HepG2 (cell line): ENCODE results near the gene SH2B2. TPM values are rescaled to one million over a fixed set of nuclear protein-coding genes. Genes with fewer than 3 reads are reported as not detected.

Source experiments
- ATF2 ChIP-seq: sonication (generic); formaldehyde crosslinking; IDR thresholded peaks from 2 replicates; pipeline ENCODE4 v1.4.0; 2020; ENCODE audit warnings: missing genetic modification reagents
- ATF7 ChIP-seq, 2 experiments: fragments of 450-650 bp in 1 of 2; sonication (generic) in 1 of 2; formaldehyde crosslinking in 1 of 2; IDR thresholded peaks; 2 replicates each; pipeline versions ENCODE4 v1.4.0 to v1.6.1; 2016 to 2020; ENCODE audit warnings: antibody characterized with exemption in 1 of 2, mild to moderate bottlenecking in 1 of 2, missing genetic modification reagents in 1 of 2
- ELF1 ChIP-seq: sonication (generic); formaldehyde crosslinking; IDR thresholded peaks from 2 replicates; pipeline ENCODE4 v1.4.0; 2020; ENCODE audit warnings: missing genetic modification reagents
- FOXA3 ChIP-seq: IDR thresholded peaks from 2 replicates; pipeline ENCODE4 v1.6.1; 2016; ENCODE audit warnings: missing genetic modification reagents, missing compliant biosample characterization
- HNRNPK ChIP-seq: fragments of 200-400 bp; formaldehyde crosslinking; IDR thresholded peaks from 2 replicates; pipeline ENCODE4 v1.6.1; 2018; ENCODE audit warnings: low read length, low read depth, moderate library complexity, mild to moderate bottlenecking; ENCODE audit not compliant: poor library complexity, severe bottlenecking
- POGZ ChIP-seq: sonication (generic); formaldehyde crosslinking; IDR thresholded peaks from 2 replicates; pipeline ENCODE4 v1.4.0; 2020; ENCODE audit warnings: mild to moderate bottlenecking, missing genetic modification reagents
- SP4 ChIP-seq: sonication (generic); formaldehyde crosslinking; IDR thresholded peaks from 2 replicates; pipeline ENCODE4 v1.8.1; 2023; ENCODE audit warnings: mild to moderate bottlenecking, missing genetic modification reagents
- TCF12 ChIP-seq, 2 experiments: fragments of 450-650 bp in 1 of 2; sonication (generic) in 1 of 2; formaldehyde crosslinking in 1 of 2; IDR thresholded peaks; 2 replicates each; pipeline versions ENCODE4 v1.6.1 to v1.8.0; 2017 to 2022; ENCODE audit warnings: antibody characterized with exemption in 1 of 2, mild to moderate bottlenecking in 1 of 2, missing genetic modification reagents in 1 of 2, moderate library complexity in 1 of 2
- TFAP4 ChIP-seq: sonication (generic); IDR thresholded peaks from 2 replicates; pipeline ENCODE4 v1.6.1; 2016; ENCODE audit warnings: low read depth, borderline replicate concordance
- TFDP2 ChIP-seq: sonication (generic); formaldehyde crosslinking; IDR thresholded peaks from 2 replicates; pipeline ENCODE4 v1.4.0; 2020; ENCODE audit warnings: missing genetic modification reagents
- TFE3 ChIP-seq: IDR thresholded peaks from 2 replicates; pipeline ENCODE4 v1.6.1; 2016
- ZC3H13 ChIP-seq: sonication (generic); formaldehyde crosslinking; IDR thresholded peaks from 2 replicates; pipeline ENCODE4 v1.8.1; 2023; ENCODE audit warnings: mild to moderate bottlenecking, missing genetic modification reagents, moderate library complexity
- ZNF281 ChIP-seq: sonication (generic); formaldehyde crosslinking; IDR thresholded peaks from 2 replicates; pipeline ENCODE4 v1.4.0; 2020; ENCODE audit warnings: missing genetic modification reagents, borderline replicate concordance
- ZNF30 ChIP-seq: sonication (generic); formaldehyde crosslinking; IDR thresholded peaks from 2 replicates; pipeline ENCODE4 v1.5.0; 2020; ENCODE audit warnings: mild to moderate bottlenecking, missing genetic modification reagents
- ZNF724P ChIP-seq: sonication (generic); formaldehyde crosslinking; IDR thresholded peaks from 2 replicates; pipeline ENCODE4 v1.8.0; 2022; ENCODE audit warnings: missing genetic modification reagents, borderline replicate concordance
- ZNF777 ChIP-seq: sonication (generic); formaldehyde crosslinking; IDR thresholded peaks from 2 replicates; pipeline ENCODE4 v1.4.0; 2020; ENCODE audit warnings: missing genetic modification reagents
- polyA plus RNA-seq, 8 experiments: library from polyadenylated mRNA; depleted of rRNA in 3 of 8; stranded (reverse) in 7 of 8; unstranded in 1 of 8; fragments of >200 nt; fragmentation: Illumina TruSeq in 4 of 8; extraction: Trizol in 4 of 8; gene quantifications; 2 replicates each; pipeline versions ENCODE4 v1.2.1 to v1.2.3, GENCODE V29; 2011 to 2016; ENCODE audit warnings: low read depth in 4 of 8, missing spikeins in 1 of 8, mixed read lengths in 1 of 8; ENCODE audit not compliant: insufficient read depth in 1 of 8
- total RNA-seq, 5 experiments: library from RNA; depleted of rRNA; stranded (reverse); fragments of >200 nt; fragmentation: Illumina TruSeq; extraction: Trizol; gene quantifications; 2 replicates each; pipeline ENCODE4 v1.2.3, GENCODE V29; 2016; ENCODE audit warnings: low read depth in 1 of 5

Gene SH2B2
- total and polyA plus RNA-seq, 2 of the 13 experiments (the other 11 are each of a cell fraction or from before 2014, with no cell fraction given) = 0.46 to 1.3 TPM

GRCh38 chr7:102286237-102287110, at the start of gene SH2B2 (continued):
- TF ChIP-seq ZNF281 (0 out of 2 replicates have a peak, but pooled peaks have one; percentile 13), ZNF724P (CRISPR knock-in tag) (peak; percentile 25; the same call in 1 of the 2 replicates), ATF7 (IDR thresholded peaks at IDR 0.05) (no peak), ATF7 (CRISPR knock-in tag; IDR thresholded peaks at IDR 0.05) (peak; percentile 39; the same call in 1 of the 2 replicates), FOXA3 (CRISPR knock-in tag) (0 out of 2 replicates have a peak, but pooled peaks have one; percentile 16), ZNF30 (CRISPR knock-in tag) (no peak), TFDP2 (CRISPR knock-in tag) (peak; percentile 65; the same call in 1 of the 2 replicates), POGZ (CRISPR knock-in tag) (no peak), ATF2 (CRISPR knock-in tag) (0 out of 2 replicates have a peak, but pooled peaks have one; percentile 27), HNRNPK (peak; percentile 58), TFAP4 (peak; percentile 11; the same call in 1 of the 2 replicates), TFE3 (CRISPR knock-in tag) (peak; percentile 21; the same call in 1 of the 2 replicates), ZC3H13 (0 out of 2 replicates have a peak, but pooled peaks have one; percentile 4), TCF12 (IDR thresholded peaks at IDR 0.05) (no peak), TCF12 (CRISPR knock-in tag; IDR thresholded peaks at IDR 0.05) (no peak), ZNF777 (CRISPR knock-in tag) (peak; percentile 79), SP4 (CRISPR knock-in tag) (no peak), ELF1 (CRISPR knock-in tag) (no peak)
